Activated CD8-positive, alpha-beta T cell treated with anti-CD3 and anti-CD28 coated beads, Interleukin-2, amount 10 ng/mL, durations not matched to agents 7 days and 5 days (primary cell): ENCODE results near the gene MAD2L2. TPM values are rescaled to one million over a fixed set of nuclear protein-coding genes. Genes with fewer than 3 reads are reported as not detected.

ENCODE experiments used
- ATAC-seq: fragments of 150-1000 bp; cut with Tn5 transposase; one replicate; pipeline ENCODE4 v1.10.0; 2021; ENCODE audit warnings: moderate library complexity
- CTCF ChIA-PET: fragments of 350-600 bp; sonication (Branson Sonifier 250); formaldehyde crosslinking; loops from one replicate; lab custom pipeline; 2021; ENCODE audit warnings: antibody characterized with exemption; lab: Charles Lee
- POLR2A ChIA-PET: fragments of 350-600 bp; sonication (Branson Sonifier 250); formaldehyde crosslinking; loops from one replicate; lab custom pipeline; 2021; ENCODE audit warnings: antibody characterized with exemption; lab: Charles Lee
- DNase-seq: peaks from one replicate; pipeline ENCODE4 v3.0.0-alpha.2; 2020
- H3K27ac Mint-ChIP-seq: one replicate; pipeline ENCODE4 v1.8.0; 2021; ENCODE audit warnings: mild to moderate bottlenecking, mixed read lengths
- H3K27me3 Mint-ChIP-seq: one replicate; pipeline ENCODE4 v1.8.0; 2021; ENCODE audit warnings: low read depth, mixed read lengths
- H3K36me3 Mint-ChIP-seq: one replicate; pipeline ENCODE4 v1.8.0; 2021; ENCODE audit warnings: low read depth, mixed read lengths
- H3K4me1 Mint-ChIP-seq: one replicate; pipeline ENCODE4 v1.8.0; 2021; ENCODE audit warnings: low read depth, mixed read lengths
- H3K4me3 Mint-ChIP-seq: one replicate; pipeline ENCODE4 v1.8.0; 2021; ENCODE audit warnings: mild to moderate bottlenecking, mixed read lengths
- H3K9me3 Mint-ChIP-seq: one replicate; pipeline ENCODE4 v1.8.0; 2022; ENCODE audit warnings: mixed read lengths; ENCODE audit not compliant: insufficient read depth
- total RNA-seq, 2 experiments: library from RNA; stranded (reverse); gene quantifications; one replicate each; pipeline ENCODE4 v1.2.3, GENCODE V29; 2021

MAD2L2 gene
- total RNA-seq, 2 experiments from 2014 or later, result 127 to 129 TPM

DNA sequence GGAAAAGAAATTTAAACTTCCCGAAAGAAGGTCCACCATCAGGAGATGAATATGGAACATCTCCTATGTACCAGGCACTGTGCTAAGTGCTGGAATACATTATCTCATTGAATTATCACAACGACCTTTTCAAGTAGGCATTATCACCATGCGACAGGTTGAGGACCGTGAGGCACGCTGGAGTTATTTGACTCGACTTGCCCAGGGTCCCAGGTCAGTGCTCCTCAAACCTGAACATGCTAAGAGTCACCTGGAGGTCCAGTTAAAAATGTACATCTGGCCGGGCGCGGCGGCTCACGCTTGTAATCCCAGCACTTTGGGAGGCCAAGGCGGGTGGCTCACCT lies 39.1 kb upstream of the MAD2L2 start:
- ChIA-PET POLR2A (interaction anchor here (0.6 to 3.5 kb wide), 15 partner anchors 10 to 659 kb away, joined by 3 to 28 read pairs (median 6); partner anchors contain the start of genes AGTRAP, FBXO2 and FBXO6), CTCF (interaction anchor here (0.7 to 5.0 kb wide), 30 partner anchors 11 to 683 kb away, joined by 3 to 78 read pairs (median 8); partner anchors contain the start of genes AGTRAP, DRAXIN, FBXO2 and FBXO44)
- ATAC-seq, result no peak
- Mint-ChIP-seq H3K4me3 (peak overlapping the region; percentile 66), H3K36me3 (peaks cover 10% of the 10 kb centered on the region), H3K27me3 (no peaks in the 10 kb centered on the region), H3K4me1 (peaks cover 35% of the 10 kb centered on the region), H3K9me3 (no peaks in the 10 kb centered on the region), H3K27ac (peak overlapping the region; percentile 96)
- DNase-seq, result no peak

DNA sequence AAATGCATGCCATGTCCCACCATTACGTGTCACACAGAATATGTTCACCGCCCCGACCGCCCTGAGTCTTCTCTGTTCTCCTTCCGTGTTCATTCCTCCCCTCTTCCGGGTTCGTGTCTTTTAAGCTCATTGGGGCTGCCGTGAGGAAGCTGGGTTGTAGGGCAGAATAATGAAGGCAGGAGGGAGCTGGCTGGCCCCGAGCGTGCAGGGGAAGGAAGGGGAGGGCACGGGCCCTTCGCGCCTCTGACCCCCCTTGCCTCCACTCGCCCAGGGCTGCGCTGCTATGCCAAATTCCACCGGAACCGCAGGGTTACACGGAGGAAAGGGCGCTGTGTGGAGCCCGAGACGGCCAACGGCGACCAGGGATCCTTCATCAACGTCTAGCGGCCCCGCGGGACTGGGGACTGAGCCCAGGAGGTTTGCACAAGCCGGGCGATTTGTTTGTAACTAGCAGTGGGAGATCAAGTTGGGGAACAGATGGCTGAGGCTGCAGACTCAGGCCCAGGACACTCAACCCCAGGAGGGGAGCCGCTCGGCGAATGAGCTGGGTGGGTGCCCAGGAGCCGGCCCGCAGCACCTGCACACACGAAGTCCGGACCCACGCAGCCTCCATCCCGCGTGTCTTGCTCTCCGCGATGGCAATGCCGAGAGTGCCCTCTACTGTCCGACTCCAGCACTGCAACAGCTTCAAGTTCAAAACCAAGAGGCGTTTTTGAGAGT lies 38.5 kb upstream of the MAD2L2 start:
- Mint-ChIP-seq H3K9me3 (no peaks in the 10 kb centered on the region), H3K36me3 (peaks cover 10% of the 10 kb centered on the region), H3K27me3 (no peaks in the 10 kb centered on the region), H3K27ac (peak overlapping the region; percentile 96), H3K4me3 (peak overlapping the region; percentile 66), H3K4me1 (peaks cover 30% of the 10 kb centered on the region)
- peak; percentile 91 for DNase-seq
- ChIA-PET POLR2A (interaction anchor here (0.6 to 3.5 kb wide), 18 partner anchors 10 to 659 kb away, joined by 3 to 28 read pairs (median 5); partner anchors contain the start of genes AGTRAP, FBXO2 and FBXO6), CTCF (interaction anchor here (0.6 to 5.0 kb wide), 32 partner anchors 10 to 707 kb away, joined by 3 to 78 read pairs (median 8); partner anchors contain the start of genes AGTRAP, DRAXIN, FBXO2 and FBXO44)
- peak; percentile 95 for ATAC-seq

DNA sequence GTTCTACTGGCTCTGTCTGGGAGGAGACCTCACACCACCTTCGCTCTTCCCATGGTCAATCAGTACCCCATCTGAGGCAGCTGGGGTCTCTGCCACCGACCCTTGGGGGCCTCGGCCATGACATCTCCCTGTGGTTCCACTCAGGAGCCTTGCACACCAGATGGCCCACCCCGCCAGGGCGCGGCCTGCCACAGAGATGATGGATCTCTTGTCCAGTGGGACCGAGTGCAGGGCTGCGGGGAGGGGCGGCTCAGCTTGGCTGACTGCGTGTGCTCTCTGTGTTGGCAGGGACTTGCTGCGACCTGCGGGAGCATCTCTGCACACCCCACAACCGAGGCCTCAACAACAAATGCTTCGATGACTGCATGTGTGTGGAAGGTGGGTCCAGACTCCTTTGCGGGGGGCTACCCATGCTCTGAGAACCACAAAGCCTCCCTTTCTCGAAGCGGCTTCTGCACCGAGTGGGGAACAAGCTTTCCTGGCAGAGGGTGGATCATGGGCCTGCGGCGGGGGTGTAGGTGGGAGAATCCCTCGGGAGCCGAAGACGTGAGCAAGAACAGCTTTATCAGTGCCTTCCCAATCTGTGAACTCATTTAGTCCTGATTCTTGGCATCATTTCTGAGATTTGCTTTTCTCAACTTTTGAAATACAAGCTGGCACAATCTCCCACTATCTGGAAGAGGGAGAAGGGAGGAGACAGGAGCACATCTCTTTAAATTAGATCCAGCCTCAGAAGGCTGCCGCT lies 34.1 kb upstream of the MAD2L2 start:
- Mint-ChIP-seq H3K36me3 (peaks cover 9% of the 10 kb centered on the region), H3K27me3 (no peaks in the 10 kb centered on the region), H3K4me1 (peaks cover 16% of the 10 kb centered on the region), H3K27ac (no peak overlapping the region), H3K4me3 (no peak overlapping the region), H3K9me3 (no peaks in the 10 kb centered on the region)
- POLR2A ChIA-PET, result interaction anchor here (1.5 to 1.6 kb wide), 2 partner anchors 51 to 193 kb away, joined by 3 to 5 read pairs; partner anchors contain the start of gene FBXO6
- no peak for ATAC-seq
- DNase-seq, result no peak
- CTCF ChIA-PET, result interaction anchor here (1.2 to 3.4 kb wide), 5 partner anchors 10 to 65 kb away, joined by 3 to 12 read pairs (median 6); partner anchors contain the start of gene FBXO6

DNA sequence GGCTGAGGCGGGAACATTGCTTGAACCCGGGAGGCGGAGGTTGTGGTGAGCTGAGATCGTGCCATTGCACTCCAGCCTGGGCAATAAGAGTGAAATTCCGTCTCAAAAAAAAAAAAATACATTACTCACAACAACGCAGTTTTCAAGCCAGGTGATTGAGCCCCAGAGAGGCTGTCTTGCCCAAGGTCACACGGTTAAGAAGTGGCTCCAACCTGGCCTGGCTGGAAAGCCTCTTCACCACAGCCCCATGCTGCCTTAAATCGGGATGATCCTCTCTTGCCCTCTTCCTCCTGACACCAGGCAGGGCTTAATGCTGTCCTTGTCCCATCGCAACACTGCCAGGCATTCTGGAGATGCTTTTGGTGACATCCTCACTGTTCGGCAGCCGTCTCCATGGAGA lies 32.1 kb upstream of the MAD2L2 start:
- Mint-ChIP-seq H3K36me3 (no peaks in the 10 kb centered on the region), H3K27me3 (peaks cover 4% of the 10 kb centered on the region), H3K4me1 (peaks cover 7% of the 10 kb centered on the region), H3K4me3 (no peak overlapping the region), H3K27ac (no peak overlapping the region), H3K9me3 (no peaks in the 10 kb centered on the region)
- ATAC-seq, result no peak
- ChIA-PET POLR2A (no interaction called here), CTCF (interaction anchor here (0.6 kb wide), 1 partner anchor 473 kb away, joined by 3 read pairs; no protein-coding TSS in a partner anchor)
- no peak for DNase-seq

DNA sequence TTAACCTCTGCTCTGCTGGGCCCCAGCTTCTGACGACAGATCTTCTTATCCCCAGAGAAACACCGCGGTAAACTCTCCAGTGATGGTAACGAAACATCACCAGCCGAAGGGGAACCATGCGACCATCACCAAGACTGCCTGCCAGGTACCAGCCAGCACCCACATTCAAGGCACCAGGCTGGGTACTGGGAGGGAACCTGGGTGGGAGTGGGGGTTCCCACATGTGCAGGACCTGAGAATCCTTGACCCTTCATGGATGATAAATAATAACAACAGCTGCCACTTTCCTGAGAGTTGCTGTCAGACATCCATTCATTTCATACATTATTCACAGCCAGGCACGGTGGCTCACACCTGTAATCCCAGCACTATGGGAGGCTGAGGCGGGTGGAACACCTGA lies 31.3 kb upstream of the MAD2L2 start:
- no peak overlapping the region for H3K4me3 Mint-ChIP-seq
- peaks cover 7% of the 10 kb centered on the region for H3K4me1 Mint-ChIP-seq
- H3K9me3 Mint-ChIP-seq, result no peaks in the 10 kb centered on the region
- no peak for ATAC-seq
- CTCF ChIA-PET, result no interaction called here
- peaks cover 4% of the 10 kb centered on the region for H3K27me3 Mint-ChIP-seq
- DNase-seq, result no peak
- POLR2A ChIA-PET, result no interaction called here
- peaks cover 2% of the 10 kb centered on the region for H3K36me3 Mint-ChIP-seq
- no peak overlapping the region for H3K27ac Mint-ChIP-seq

DNA sequence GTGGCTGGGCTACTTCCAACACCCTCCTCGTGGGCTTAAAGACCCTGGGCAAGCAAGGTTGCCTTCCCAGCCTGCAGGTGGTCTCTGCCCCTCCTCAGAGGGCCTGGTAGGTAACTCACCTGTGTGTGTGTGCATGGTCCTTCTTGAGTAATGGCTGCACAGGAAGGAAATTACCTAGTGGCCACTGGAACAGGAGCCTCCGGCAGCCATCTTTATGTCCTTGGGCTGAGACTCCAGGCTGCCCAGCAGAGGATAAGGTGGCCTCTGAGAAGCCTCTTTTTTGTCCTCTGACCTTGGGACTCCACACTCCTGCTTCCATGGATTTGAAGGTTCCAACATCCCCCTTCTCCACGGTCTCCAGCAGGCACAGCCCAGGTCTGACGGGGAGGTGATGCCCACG lies 30.5 kb upstream of the MAD2L2 start:
- POLR2A ChIA-PET, result no interaction called here
- Mint-ChIP-seq H3K4me3 (no peak overlapping the region), H3K9me3 (no peaks in the 10 kb centered on the region), H3K27me3 (peaks cover 4% of the 10 kb centered on the region), H3K4me1 (peaks cover 7% of the 10 kb centered on the region), H3K36me3 (peaks cover 2% of the 10 kb centered on the region), H3K27ac (no peak overlapping the region)
- ATAC-seq, result no peak
- DNase-seq, result no peak
- CTCF ChIA-PET, result interaction anchor here (0.7 to 4.4 kb wide), 6 partner anchors 9 to 47 kb away, joined by 3 to 32 read pairs (median 4); partner anchors contain the start of gene FBXO6

DNA sequence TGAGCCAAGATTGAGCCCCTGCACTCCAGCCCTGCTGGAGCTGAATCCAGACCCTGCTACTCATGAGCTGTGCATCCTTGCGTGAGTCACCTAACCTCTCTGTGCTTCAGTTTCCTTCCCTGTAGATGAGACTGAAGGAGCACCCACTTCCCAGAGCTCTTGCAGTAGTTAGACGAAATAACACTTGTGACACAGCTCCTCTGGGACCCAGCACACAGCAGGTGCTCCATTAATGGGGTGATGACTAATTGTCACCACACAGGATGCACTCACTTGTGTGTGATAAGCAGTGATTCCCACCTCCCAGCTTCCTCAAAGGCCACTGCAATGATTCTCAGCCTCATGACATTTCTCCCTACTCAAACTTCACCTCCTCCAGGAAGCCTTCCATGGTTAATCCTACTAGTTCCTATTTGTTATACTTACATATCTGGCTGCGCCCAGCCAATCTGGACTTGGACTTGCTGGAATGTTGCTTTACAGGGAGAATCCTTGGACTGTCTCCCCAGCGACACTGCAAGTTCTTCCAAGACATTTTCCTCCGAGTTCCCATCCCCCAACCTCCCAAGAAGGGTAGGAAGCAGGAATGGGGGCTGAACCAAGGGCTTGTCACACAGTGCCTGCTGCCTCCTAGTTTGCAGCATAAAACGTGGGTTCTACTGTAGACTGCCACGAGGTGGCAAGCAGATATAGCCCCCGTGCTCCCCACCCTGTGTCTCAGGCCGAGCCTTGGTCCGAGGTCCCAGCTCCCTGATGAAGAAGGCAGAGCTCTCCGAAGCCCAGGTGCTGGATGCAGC lies 27.8 kb upstream of the MAD2L2 start:
- POLR2A ChIA-PET, result interaction anchor here (1.1 to 1.3 kb wide), 3 partner anchors 11 to 44 kb away, joined by 3 to 4 read pairs (median 3); no protein-coding TSS in a partner anchor
- H3K4me3 Mint-ChIP-seq, result no peak overlapping the region
- no peak for DNase-seq
- H3K27me3 Mint-ChIP-seq, result peaks cover 13% of the 10 kb centered on the region
- no peak overlapping the region for H3K27ac Mint-ChIP-seq
- H3K4me1 Mint-ChIP-seq, result peaks cover 8% of the 10 kb centered on the region
- CTCF ChIA-PET, result interaction anchor here (1.2 to 4.4 kb wide), 4 partner anchors 10 to 44 kb away, joined by 3 to 32 read pairs (median 10); partner anchors contain the start of genes FBXO6 and MAD2L2
- ATAC-seq, result no peak
- H3K9me3 Mint-ChIP-seq, result no peaks in the 10 kb centered on the region
- H3K36me3 Mint-ChIP-seq, result peaks cover 2% of the 10 kb centered on the region

DNA sequence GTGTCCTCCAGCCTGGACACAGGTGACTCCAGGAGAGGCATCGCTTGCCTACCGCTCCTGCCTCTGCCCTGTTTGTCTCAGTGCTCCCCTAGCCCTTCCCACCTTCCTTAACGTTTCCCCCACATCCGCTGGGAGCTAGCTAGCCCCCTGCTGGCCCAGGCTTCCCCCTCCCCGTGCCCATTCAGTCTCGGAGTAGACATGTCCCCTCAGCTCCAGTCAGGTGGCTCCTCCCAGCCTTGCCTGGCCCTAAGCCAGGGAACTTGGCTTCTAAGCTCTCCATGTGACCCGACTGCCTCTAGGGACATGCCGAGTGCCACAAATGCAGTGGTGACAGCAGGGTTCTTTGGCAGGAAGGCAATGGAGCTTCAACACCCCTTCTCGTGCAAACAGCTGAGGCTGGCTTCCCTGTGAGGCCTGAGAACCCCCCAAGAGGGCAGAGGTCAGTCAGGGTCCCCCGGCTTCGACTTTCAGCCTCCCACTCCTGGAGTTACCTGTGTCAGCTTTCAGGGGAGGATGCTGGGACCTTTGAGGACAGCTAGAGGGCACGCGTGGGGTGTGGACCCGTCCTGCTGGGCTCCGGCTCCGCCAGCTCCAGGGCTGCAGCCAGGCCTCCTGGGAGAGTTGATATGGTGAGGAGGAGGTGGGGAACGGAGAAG lies 26.8 kb upstream of the MAD2L2 start:
- Mint-ChIP-seq H3K4me3 (no peak overlapping the region), H3K27me3 (peaks cover 17% of the 10 kb centered on the region), H3K27ac (no peak overlapping the region), H3K4me1 (peaks cover 16% of the 10 kb centered on the region), H3K36me3 (peaks cover 2% of the 10 kb centered on the region), H3K9me3 (no peaks in the 10 kb centered on the region)
- ATAC-seq, result no peak
- ChIA-PET POLR2A (interaction anchor here (0.9 to 1.3 kb wide), 3 partner anchors 12 to 26 kb away, joined by 3 to 6 read pairs (median 3); no protein-coding TSS in a partner anchor), CTCF (interaction anchor here (1.2 to 4.4 kb wide), 3 partner anchors 9 to 26 kb away, joined by 3 to 32 read pairs (median 5); partner anchors contain the start of gene MAD2L2)
- no peak for DNase-seq

DNA sequence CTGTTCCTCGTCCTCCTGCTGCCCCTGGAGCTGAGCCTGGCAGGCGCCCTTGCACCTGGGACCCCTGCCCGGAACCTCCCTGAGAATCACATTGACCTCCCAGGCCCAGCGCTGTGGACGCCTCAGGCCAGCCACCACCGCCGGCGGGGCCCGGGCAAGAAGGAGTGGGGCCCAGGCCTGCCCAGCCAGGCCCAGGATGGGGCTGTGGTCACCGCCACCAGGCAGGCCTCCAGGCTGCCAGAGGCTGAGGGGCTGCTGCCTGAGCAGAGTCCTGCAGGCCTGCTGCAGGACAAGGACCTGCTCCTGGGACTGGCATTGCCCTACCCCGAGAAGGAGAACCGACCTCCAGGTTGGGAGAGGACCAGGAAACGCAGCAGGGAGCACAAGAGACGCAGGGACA lies 25.3 kb upstream of the MAD2L2 start:
- H3K27me3 Mint-ChIP-seq, result peaks cover 17% of the 10 kb centered on the region
- POLR2A ChIA-PET, result interaction anchor here (1.0 kb wide), 1 partner anchor 201 kb away, joined by 3 read pairs; no protein-coding TSS in a partner anchor
- ATAC-seq (no peak), DNase-seq (no peak)
- no peaks in the 10 kb centered on the region for H3K9me3 Mint-ChIP-seq
- CTCF ChIA-PET, result no interaction called here
- no peak overlapping the region for H3K27ac Mint-ChIP-seq
- H3K36me3 Mint-ChIP-seq, result peaks cover 2% of the 10 kb centered on the region
- peaks cover 16% of the 10 kb centered on the region for H3K4me1 Mint-ChIP-seq
- no peak overlapping the region for H3K4me3 Mint-ChIP-seq

DNA sequence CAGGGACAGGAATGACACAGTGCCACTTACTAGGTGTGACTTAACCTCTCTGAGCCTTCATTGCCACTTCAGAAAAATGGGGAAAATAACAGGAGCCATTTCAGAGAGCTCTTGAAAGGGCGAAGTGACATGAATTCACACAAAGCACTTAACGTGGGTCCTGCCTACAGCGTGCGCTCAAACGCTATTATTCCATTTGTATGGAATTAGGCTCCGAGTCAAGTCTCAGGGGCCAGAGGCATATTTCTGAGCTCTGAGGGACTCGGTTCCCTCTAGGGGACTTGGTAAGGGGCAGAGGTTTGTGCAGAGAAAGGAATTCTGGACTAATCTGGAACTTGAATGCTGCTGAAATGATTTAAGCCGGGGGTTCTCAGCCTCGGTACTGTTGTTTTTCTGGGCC lies 24.6 kb upstream of the MAD2L2 start:
- Mint-ChIP-seq H3K36me3 (peaks cover 2% of the 10 kb centered on the region), H3K27ac (no peak overlapping the region), H3K9me3 (no peaks in the 10 kb centered on the region), H3K27me3 (peaks cover 19% of the 10 kb centered on the region), H3K4me1 (peaks cover 16% of the 10 kb centered on the region), H3K4me3 (no peak overlapping the region)
- ChIA-PET CTCF (interaction anchor here (2.1 kb wide), 1 partner anchor 10 kb away, joined by 9 read pairs; no protein-coding TSS in a partner anchor), POLR2A (interaction anchor here (1.0 kb wide), 1 partner anchor 202 kb away, joined by 3 read pairs; no protein-coding TSS in a partner anchor)
- DNase-seq (no peak), ATAC-seq (no peak)
